HG03095 (cell line): ENCODE results near the gene STAC3.

Source experiments
- ATAC-seq: cut with Tn5 transposase; IDR thresholded peaks from one replicate; pipeline ENCODE4 v1.9.1; 2021; ENCODE audit warnings: moderate library complexity; ENCODE audit not compliant: unreplicated experiment

STAC3 gene

DNA sequence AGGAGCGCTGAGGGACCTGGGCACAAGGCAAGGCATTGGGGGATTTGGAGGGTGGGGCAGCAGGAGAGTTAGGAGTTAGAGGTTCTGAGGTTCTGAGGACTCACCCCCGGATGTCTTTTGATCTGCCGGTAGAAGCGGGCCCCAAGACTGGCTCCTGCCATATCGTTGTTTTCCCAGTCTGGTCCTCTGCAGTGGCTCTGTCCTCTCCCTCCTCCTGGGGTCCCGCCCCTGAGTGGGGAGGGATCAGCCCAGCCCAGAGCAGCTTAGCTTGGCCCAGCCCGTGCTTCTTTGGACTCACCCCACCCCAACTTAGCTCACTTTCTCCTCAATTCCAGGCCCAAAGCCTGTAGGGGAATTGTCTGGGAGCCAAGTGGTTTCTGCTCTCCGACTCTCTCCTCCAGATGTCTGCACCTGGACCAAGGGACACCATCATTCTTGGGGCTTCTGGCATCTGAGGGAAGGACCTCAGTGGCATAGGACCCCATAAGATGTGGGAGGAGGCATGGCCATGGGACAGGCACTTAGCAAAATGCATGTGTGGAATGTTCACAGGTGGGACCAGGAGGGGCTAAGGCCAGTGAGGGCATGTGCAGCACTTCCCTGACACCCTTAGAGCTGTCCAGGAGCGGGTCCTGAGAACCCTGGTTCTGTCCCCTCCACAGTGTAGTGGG is 13.9 kb downstream of the STAC3 start:
- no peak for ATAC-seq

GRCh38 chr12:57236201-57236924 is 14.6 kb downstream of the STAC3 start:
- no peak for ATAC-seq

DNA sequence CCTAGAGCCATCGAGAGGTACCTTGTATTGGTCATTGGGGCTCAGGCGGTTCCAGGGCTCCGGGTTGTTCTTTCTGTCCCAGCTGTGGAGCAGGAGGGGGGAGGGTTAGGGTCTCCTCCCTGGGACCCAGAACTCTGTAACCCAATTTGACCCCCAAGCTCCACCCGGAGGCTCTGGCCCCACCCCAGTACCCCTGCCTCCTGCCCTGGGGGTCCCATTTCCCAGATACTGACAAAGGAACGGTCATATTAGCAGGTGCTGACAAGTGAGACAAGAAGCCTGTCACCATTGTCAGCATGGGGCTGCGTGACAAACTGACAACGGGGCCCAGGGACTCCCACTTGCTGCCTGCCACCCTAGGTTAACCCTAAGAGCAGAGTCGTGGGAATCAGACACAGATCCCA is 15.3 kb downstream of the STAC3 start:
- no peak for ATAC-seq

DNA sequence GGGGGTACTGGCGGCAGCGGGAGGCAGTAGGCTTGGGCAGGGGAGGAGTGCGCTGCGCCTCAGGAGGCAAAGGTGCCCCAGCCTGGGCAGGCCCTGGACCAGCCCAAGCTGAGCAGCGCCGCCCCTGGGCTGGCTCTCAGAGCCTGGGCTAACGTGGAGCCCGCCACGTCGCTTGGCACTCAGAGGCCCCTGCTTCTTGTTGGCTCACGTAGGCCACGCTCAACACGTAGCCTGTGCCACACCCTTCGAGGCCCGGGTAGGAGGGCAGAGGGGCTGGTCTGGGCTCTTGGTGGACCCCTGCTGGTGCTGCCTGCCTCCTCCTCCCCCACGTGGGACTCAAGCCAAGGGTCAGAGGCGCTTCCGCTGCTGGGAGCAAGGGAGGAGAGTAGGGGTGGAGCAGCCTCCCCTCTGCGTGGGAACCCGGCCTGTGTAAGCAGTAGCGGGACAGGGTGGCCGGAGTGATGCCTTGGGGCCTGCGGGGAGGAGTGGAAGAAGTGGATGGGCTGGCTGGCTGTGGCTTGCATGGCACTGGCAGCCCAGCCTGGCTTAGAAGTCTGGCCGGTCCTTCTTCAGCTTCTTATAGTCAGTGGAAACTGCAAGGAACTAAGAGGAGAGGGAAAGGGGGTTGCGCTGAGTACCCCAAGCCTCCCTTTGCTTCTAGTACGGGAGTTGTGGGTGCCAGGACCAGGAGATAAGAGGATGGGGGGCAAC is 15.8 kb downstream of the STAC3 start:
- no peak for ATAC-seq

DNA sequence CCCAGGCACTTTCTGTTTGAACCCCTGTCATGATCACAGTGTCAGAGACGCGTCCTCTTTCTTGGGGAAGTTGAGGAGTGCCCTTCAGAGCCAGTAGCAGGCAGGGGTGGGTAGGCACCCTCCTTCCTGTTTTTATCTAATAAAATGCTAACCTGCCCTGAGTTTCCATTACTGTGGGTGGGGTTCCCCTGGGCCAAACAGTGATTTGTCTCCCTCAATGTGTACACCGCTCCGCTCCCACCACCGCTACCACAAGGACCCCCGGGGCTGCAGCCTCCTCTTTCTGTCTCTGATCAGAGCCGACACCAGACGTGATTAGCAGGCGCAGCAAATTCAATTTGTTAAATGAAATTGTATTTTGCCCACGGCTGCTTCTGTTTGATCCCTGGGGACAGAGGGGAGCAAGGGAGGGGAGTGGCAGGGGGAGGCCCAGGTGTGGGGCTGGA is 16.4 kb downstream of the STAC3 start:
- ATAC-seq = no peak

GRCh38 chr12:57234233-57234570 is 16.8 kb downstream of the STAC3 start:
- ATAC-seq = no peak

GRCh38 chr12:57233357-57234232 is 17.4 kb downstream of the STAC3 start:
- ATAC-seq = no peak

GRCh38 chr12:57232156-57232756 is 18.7 kb downstream of the STAC3 start:
- ATAC-seq = no peak

- no peak for ATAC-seq
These were observed 19.5 kb downstream of the STAC3 start for GRCh38 chr12:57231276-57232021.

- ATAC-seq = no peak
These were observed 20.4 kb downstream of the STAC3 start for GRCh38 chr12:57230381-57231155.

DNA sequence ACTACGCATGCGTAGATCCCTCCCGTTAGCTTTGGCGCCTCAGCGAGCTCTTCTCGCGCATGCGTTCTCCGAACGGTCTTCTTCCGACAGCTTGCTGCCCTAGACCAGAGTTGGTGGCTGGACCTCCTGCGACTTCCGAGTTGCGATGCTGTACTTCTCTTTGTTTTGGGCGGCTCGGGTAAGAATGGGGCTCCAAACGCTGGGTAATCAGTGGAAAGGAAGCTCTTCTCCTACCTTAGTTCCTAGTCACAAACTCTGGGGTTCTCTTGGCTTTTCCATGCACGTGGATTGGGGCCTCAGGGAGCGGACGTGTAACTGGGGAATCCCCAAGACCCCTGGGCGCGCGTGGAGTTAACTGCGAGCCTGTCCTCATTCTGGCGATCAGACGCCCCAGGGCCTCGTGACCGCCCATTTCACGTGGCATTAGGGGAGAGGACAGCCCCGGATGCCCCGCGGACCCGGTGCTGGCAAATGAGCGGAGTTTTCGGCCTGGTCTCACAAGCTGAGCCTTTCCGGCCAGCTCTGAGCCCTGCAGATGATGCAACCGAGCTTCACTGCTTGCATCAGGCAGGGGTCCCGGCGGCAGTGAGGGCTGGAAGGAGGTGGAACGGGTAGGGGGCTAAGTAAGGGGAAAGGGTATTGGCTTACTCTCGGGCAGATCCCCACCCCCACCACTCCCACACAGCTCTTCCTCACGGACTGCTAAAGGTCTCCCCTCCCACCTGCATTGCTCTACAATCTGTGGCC is 21.2 kb downstream of the STAC3 start, which contains the start of gene SHMT2:
Gene SHMT2 (plus strand): TSS at position 78 of the 747 bp plus-strand sequence. CDS start 68 bp downstream, at position 146.
- ATAC-seq = no peak

DNA sequence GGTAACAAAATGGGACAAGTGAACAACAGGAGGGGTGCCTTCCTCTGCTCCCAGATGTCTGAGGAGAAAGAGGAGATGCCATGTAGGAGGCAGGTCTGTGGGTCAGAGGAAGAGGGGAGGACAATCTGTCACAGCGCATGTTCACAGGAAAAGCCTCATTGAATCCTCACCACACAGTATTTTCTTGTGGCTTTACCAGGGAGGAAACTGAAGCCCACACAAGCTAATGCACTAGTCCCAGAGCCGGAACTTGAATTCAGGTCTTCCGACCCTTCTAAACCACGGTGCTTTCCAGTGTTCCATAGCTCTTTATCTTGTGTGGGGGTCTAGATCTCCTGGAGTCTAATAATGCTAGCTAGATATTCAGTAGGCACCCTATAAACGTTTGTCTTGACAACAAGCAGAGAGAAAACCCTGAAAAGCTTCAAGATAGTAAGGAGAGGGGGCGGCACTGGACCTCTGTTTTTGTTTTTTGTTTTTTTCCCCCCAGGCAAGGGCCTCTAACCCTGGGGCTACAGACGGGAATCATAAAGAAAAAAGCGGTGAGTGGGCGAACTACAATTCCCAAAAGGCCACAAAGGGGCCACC is 21.8 kb downstream of the STAC3 start:
- no peak for ATAC-seq

GRCh38 chr12:57227315-57228115 is 23.5 kb downstream of the STAC3 start:
- ATAC-seq = no peak

DNA sequence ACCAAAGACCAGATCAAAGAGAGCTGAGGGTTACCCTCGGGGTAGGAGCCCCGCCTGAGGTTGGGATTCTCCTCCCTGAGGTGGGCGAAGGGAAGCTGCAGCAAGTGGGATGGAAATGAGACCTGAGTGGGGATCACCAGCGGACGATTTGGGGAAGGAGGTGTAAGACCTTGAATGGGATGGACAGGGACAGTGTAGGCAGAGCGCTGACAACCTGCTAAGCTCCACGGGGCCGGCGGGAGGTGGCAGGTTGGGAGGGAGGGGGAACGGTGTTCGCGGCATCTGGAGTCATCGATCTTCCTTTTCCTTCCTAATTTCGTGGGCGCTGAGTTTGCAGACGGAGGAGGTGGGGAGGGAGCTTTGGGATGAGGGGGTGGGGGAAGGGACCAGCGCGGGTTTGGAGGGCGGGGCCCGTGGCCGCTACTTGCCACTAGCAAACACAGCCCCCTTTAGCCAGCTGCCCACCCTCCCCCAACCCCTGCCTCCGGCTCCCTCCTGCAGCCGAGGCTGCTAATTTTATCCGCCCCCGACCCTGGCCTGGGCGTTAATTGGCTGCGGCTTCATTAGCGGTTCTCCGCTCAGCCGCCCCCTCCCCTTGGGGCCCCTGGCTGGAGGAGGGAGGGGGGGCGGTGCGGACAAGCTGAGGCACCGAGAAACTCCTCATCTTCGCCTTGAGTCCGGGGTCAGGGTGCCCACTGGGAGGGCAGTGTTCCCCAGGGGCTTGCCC is 24.2 kb downstream of the STAC3 start:
- no peak for ATAC-seq

DNA sequence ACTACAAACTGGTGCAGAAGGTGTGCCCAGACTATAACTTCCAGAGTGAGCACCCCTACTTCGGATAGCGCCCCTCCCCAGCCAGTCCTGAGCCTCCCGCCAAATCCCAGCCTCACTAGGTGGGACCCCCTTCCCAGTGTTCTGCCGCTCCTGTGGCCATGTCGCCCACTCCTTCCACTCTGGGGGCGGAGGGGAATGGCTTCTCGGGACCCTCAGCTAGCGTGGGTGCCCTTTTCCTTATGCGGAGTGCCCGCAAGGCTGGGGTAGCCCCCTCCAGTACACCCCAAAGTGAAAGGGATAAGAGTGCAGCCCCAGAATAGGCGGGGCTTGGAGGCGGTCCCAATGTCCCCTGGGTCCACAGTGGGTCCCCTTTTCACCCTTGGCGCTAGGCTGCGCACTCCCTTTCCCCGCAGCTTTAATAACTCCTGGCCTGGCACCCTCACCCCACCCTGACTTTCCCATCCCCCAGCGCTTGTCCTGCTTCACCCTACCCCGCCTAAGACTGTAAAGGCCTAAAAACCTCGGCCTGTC is 25.2 kb downstream of the STAC3 start:
- ATAC-seq = no peak

GRCh38 chr12:57224973-57225679 is 25.9 kb downstream of the STAC3 start:
- no peak for ATAC-seq
